Ascending aorta (tissue), 2 donors: ENCODE results near the gene TEX28. TPM values are rescaled to one million over a fixed set of nuclear protein-coding genes. Genes with fewer than 3 reads are reported as not detected.
"Not testable (repeated sequence)": the region's sequence is repeated elsewhere in the genome, so short reads cannot be mapped to it uniquely, and the experiment has no call there.

Experiments used
- DNase-seq, 2 donors: peaks; one replicate each; pipeline ENCODE4 v3.0.0-alpha.2; 2019; ENCODE audit warnings: low spot score in 2 of 2
- H3K27ac ChIP-seq, 2 donors: fragments of 200-600 bp; sonication (generic); one replicate each; pipeline ENCODE4 v1.5.1; 2016 to 2017; ENCODE audit warnings: mild to moderate bottlenecking in 1 of 2
- H3K27me3 ChIP-seq: fragments of 200-600 bp; sonication (generic); one replicate; pipeline ENCODE4 v1.5.1; 2017
- H3K36me3 ChIP-seq, 2 donors: fragments of 200-600 bp; sonication (generic); one replicate each; pipeline ENCODE4 v1.5.1; 2016
- H3K4me1 ChIP-seq, 2 donors: fragments of 200-600 bp; sonication (generic); one replicate each; pipeline ENCODE4 v1.5.1; 2016 to 2017; ENCODE audit warnings: mild to moderate bottlenecking in 1 of 2
- H3K4me3 ChIP-seq, 2 donors: fragments of 200-600 bp; sonication (generic); one replicate each; pipeline ENCODE4 v1.5.1; 2016 to 2017; ENCODE audit warnings: mild to moderate bottlenecking in 1 of 2
- H3K9me3 ChIP-seq, 2 donors: fragments of 200-600 bp; sonication (generic); one replicate each; pipeline ENCODE4 v1.5.1; 2016
- intact Hi-C: fragments of 100-400 bp; cut with DNase I; formaldehyde crosslinking; loops from one replicate; pipeline ENCODE4 v1.15.1; 2023
- total RNA-seq: library from RNA; depleted of rRNA; stranded (reverse); fragments of >200 nt; gene quantifications from one replicate; pipeline ENCODE4 v1.1.0, GENCODE V29; 2016
- TF ChIP-seq, protein P1 (sequence below), 3 experiments: fragments of 200-600 bp in 2 of 3; fragments of 450-650 bp in 1 of 3; sonication (generic) in 2 of 3; IDR thresholded peaks; one replicate each; pipeline ENCODE4 v1.5.1; 2016 to 2019; ENCODE audit warnings: antibody characterized with exemption in 3 of 3, mild to moderate bottlenecking in 1 of 3, moderate library complexity in 1 of 3

Gene TEX28, protein sequence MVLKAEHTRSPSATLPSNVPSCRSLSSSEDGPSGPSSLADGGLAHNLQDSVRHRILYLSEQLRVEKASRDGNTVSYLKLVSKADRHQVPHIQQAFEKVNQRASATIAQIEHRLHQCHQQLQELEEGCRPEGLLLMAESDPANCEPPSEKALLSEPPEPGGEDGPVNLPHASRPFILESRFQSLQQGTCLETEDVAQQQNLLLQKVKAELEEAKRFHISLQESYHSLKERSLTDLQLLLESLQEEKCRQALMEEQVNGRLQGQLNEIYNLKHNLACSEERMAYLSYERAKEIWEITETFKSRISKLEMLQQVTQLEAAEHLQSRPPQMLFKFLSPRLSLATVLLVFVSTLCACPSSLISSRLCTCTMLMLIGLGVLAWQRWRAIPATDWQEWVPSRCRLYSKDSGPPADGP
- not detected for total RNA-seq

DNA sequence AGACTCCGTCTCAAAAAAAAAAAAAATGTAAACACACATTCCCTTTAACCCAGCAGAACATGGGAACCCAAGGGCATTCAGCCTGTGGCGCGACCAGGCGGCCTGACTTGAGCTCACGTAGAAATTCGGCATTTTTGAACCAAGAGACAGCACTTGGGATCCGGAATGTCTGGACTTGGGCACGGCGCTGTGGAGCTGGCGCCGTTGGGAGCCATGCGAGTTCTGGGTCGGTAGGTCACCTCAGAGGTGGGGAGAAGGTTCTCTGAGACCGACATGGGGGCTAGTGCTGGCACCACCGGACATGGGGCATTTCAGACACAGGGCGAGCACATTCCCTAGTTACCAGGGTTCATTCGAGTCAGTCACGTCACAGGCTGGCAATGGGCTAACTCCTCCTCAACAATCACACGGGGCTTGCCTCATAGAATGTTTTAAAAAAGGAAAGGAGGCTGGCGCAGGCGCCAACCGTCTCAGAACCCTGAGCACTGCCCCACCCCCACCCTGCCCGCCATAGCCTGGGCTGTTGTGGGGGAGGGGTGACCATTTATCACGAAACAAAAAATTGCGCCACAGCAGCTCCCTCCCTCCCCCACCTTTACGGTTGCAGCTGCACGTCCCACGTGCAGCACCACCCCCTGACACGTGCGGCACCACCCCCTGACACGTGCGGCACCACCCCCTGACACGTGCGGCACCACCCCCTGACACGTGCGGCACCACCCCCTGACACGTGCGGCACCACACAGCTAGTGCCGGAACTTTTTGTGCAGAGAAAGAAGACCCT is at the start of gene TEX28:
TSS of gene TEX28 (minus strand) at position 334 of the 784 bp plus-strand sequence. CDS start 3,007 bp downstream, outside the sequence.
- Histone ChIP-seq H3K27ac (no peak within 1 kb of the TSS), H3K4me1 (no peaks in the 10 kb centered on the region), H3K4me3 (no peak within 1 kb of the TSS), H3K27me3 (no peaks in the 10 kb centered on the region), H3K36me3 (no peaks in the 10 kb centered on the region), H3K9me3 (no peaks in the 10 kb centered on the region)
- DNase-seq: no peak
- TF ChIP-seq, protein P1, sequence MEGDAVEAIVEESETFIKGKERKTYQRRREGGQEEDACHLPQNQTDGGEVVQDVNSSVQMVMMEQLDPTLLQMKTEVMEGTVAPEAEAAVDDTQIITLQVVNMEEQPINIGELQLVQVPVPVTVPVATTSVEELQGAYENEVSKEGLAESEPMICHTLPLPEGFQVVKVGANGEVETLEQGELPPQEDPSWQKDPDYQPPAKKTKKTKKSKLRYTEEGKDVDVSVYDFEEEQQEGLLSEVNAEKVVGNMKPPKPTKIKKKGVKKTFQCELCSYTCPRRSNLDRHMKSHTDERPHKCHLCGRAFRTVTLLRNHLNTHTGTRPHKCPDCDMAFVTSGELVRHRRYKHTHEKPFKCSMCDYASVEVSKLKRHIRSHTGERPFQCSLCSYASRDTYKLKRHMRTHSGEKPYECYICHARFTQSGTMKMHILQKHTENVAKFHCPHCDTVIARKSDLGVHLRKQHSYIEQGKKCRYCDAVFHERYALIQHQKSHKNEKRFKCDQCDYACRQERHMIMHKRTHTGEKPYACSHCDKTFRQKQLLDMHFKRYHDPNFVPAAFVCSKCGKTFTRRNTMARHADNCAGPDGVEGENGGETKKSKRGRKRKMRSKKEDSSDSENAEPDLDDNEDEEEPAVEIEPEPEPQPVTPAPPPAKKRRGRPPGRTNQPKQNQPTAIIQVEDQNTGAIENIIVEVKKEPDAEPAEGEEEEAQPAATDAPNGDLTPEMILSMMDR (IDR thresholded peaks at IDR 0.05): no peak
- intact Hi-C loops: no loop called here

DNA sequence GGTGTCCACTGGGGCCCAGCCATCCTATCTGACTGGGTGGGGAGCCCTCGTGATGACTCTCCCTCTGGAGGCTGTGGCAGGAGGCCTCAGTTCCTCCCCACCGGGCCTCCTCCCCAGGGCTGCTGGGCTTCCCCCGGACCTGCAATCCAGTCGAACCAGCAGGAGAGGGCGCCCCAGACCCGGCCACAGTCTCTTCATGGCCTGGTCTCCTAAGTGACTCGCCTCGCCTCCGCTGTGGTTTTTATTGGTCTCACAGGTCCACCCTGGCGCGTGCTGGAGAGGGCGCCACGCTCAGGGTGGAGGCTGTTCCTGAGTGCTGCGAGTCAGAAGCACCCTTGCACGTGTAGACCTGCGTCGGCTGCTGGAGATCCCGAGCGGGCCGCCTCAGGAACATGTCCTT is 48.7 kb upstream of the TEX28 start:
- H3K27me3 ChIP-seq, H3K4me1 ChIP-seq, intact Hi-C loops, DNase-seq, H3K36me3 ChIP-seq, H3K27ac ChIP-seq, H3K4me3 ChIP-seq, H3K9me3 ChIP-seq: not testable (repeated sequence)

DNA sequence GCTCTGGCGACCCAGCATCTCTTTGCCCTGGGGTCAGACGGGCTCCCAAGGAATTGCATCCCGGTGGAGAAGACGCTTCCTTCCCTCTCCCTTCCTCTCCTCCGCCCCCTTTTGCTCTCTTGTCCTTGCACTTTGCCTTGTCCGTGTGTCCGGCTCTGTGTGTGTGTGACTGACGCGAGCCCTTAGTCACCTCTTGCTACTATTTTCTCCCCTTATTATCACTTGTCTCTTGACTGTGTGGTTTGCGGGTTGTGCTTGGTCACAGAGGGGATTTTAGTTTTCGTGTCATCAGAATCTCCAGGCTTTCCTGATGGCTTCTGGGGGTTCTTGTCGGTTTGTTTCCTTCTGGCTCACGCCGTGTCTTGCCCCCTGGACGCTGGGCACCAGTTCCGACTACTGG is 48.1 kb upstream of the TEX28 start:
- DNase-seq, H3K36me3 ChIP-seq, H3K27ac ChIP-seq, H3K27me3 ChIP-seq, intact Hi-C loops, H3K4me3 ChIP-seq, H3K9me3 ChIP-seq, H3K4me1 ChIP-seq: not testable (repeated sequence)

DNA sequence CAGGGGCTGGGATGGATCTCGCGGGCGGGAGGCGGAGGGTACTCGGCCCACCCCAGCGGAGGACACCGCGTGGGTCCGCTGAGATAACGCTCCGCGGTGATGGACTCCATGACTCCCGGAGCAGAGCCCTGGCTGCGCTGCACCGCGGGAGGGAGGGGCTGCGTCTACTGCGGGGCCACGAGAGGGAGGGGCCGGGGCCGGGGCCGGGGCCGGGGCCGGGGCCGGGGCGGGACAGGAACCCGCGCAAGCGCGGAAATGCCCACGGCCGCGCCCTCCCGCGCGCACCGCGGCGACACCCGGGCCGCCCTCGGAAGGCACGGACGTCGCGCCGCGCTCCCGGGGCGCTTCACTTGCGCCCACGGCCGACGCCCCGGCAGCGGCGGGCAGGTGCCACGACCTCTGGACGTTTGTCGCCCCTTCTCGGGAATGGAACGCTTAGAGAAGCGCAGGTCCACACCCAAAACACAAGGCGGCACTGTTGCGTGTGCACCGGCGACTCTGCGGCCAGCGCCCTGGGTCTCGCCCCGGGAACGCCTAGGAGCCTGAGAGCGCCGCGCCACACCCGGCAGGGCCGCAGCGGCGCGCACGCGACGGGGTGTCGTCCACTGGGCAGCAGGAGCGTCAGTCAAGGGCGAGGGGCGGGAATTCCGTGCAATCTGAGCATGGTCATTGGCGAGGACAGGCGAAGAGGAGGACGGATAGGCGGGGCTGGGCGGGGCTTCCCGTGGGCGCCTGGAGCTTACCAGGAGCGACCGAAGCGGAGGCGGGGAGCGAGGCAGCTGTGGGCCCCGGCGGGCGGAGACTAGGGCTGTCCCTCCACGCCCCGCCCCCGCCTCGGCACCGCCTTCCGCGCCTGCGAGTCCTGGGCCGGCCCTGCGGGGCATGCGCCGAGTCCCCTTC is 46.7 kb upstream of the TEX28 start:
- DNase-seq, H3K4me3 ChIP-seq, H3K36me3 ChIP-seq, H3K9me3 ChIP-seq, intact Hi-C loops, H3K4me1 ChIP-seq, H3K27me3 ChIP-seq: not testable (repeated sequence)
- H3K27ac ChIP-seq: peak overlapping the region in 1 of 2 donors; percentile 59

DNA sequence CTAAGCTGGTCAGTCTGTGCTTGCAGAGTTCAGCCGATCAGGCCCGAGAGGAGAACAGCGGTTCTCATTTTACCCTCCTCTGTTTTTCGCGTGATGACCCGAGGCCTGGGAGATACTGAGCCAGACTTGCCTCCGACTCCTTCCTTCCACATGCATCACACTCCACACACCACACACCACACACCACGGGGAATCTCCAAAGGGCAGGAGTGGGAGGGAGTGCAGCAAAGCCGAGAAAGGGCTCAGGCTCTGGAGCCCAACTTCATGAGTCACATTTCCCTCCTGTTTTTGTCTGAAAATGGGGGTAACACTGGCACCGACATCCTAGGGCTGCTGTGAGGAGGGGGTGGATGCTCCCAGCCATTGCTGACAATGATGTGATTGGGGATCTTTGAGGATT is 39.6 kb upstream of the TEX28 start:
- intact Hi-C loops: no loop called here
- Histone ChIP-seq H3K4me1 (no peaks in the 10 kb centered on the region), H3K27ac (no peak overlapping the region), H3K4me3 (no peak overlapping the region), H3K9me3 (no peaks in the 10 kb centered on the region), H3K27me3 (no peaks in the 10 kb centered on the region), H3K36me3 (no peaks in the 10 kb centered on the region)
- no peak for DNase-seq
- TF ChIP-seq, protein P1 (IDR thresholded peaks at IDR 0.05): no peak

- no peak overlapping the region for H3K4me3 ChIP-seq
- H3K27ac ChIP-seq: no peak overlapping the region
- H3K9me3 ChIP-seq: no peaks in the 10 kb centered on the region
- no peak for DNase-seq
- H3K4me1 ChIP-seq: no peaks in the 10 kb centered on the region
- H3K36me3 ChIP-seq: no peaks in the 10 kb centered on the region
- TF ChIP-seq, protein P1 (IDR thresholded peaks at IDR 0.05): no peak
- intact Hi-C loops: no loop called here
- H3K27me3 ChIP-seq: no peaks in the 10 kb centered on the region
These were observed 38.9 kb upstream of the TEX28 start for GRCh38 chrX:154333837-154334271.
